ENCODE data around the gene CYSRT1. TPM values are rescaled to one million over a fixed set of nuclear protein-coding genes. Genes with fewer than 3 reads are reported as not detected.

The CYSRT1 gene
- total and polyA plus RNA-seq, 2 donors from 2014 or later: 0.94 to 1.3 TPM

- TF ChIP-seq CTCF (IDR thresholded peaks at IDR 0.05; ENCODE audit: borderline replicate concordance, extremely low read depth, insufficient read depth): no peak
- Histone ChIP-seq H3K9me3 (ENCODE audit: control insufficient read depth in 2 of 3, insufficient read depth in 1 of 3, low read length in 3 of 3) (no peaks in the 10 kb centered on the region), H3K9ac (ENCODE audit: low read length in 3 of 3) (no peak overlapping the region), H3K4me1 (ENCODE audit: control insufficient read depth in 2 of 3, insufficient read depth in 2 of 3, low read depth in 1 of 3, low read length in 3 of 3) (peaks cover 0 to 15% (median 7%) of the 10 kb centered on the region in 3 donors), H3K27me3 (ENCODE audit: control insufficient read depth, insufficient read depth, low read length) (no peaks in the 10 kb centered on the region), H3K36me3 (ENCODE audit: control insufficient read depth in 2 of 3, insufficient read depth in 3 of 3, low read length in 3 of 3) (peaks cover 2 to 13% (median 6%) of the 10 kb centered on the region in 3 donors), H3K27ac (ENCODE audit: low read depth in 2 of 2, low read length in 2 of 2) (no peak overlapping the region), H3K4me3 (ENCODE audit: low read length in 3 of 3) (no peak overlapping the region)
- peak in 3 of 5 donors; percentile 34 to 69 (median 43) for DNase-seq
- FAIRE-seq: no peak
- intact Hi-C loops (cut with DNase I): no loop called here
Measured at GRCh38 chr9:137244486-137245449, 19.8 kb downstream of the CYSRT1 start.

- H3K9ac ChIP-seq (ENCODE audit: low read length in 3 of 3): no peak overlapping the region
- peak in 1 of 5 donors; percentile 46 for DNase-seq
Measured at GRCh38 chr9:137245450-137246421, 20.8 kb downstream of the CYSRT1 start.

More at GRCh38 chr9:137245450-137246421, 20.8 kb downstream of the CYSRT1 start:
- no peak for FAIRE-seq
- H3K4me3 ChIP-seq (ENCODE audit: low read length in 3 of 3): no peak overlapping the region
- no peaks in the 10 kb centered on the region for H3K27me3 ChIP-seq (ENCODE audit: control insufficient read depth, insufficient read depth, low read length)
- H3K9me3 ChIP-seq (ENCODE audit: control insufficient read depth in 2 of 3, insufficient read depth in 1 of 3, low read length in 3 of 3): no peaks in the 10 kb centered on the region
- peaks cover 2 to 13% (median 6%) of the 10 kb centered on the region in 3 donors for H3K36me3 ChIP-seq (ENCODE audit: control insufficient read depth in 2 of 3, insufficient read depth in 3 of 3, low read length in 3 of 3)
- H3K4me1 ChIP-seq (ENCODE audit: control insufficient read depth in 2 of 3, insufficient read depth in 2 of 3, low read depth in 1 of 3, low read length in 3 of 3): peaks cover 0 to 15% (median 7%) of the 10 kb centered on the region in 3 donors
- no peak for TF ChIP-seq CTCF (IDR thresholded peaks at IDR 0.05; ENCODE audit: borderline replicate concordance, extremely low read depth, insufficient read depth)
- intact Hi-C loops (cut with DNase I): no loop called here
- H3K27ac ChIP-seq (ENCODE audit: low read depth in 2 of 2, low read length in 2 of 2): no peak overlapping the region
